Activated CD8-positive, alpha-beta T cell treated with anti-CD3 and anti-CD28 coated beads, Interleukin-2, amount 10 ng/mL, durations not matched to agents 7 days and 5 days (primary cell): ENCODE measurements around the gene EBF3. TPM values are rescaled to one million over a fixed set of nuclear protein-coding genes. Genes with fewer than 3 reads are reported as not detected.

ENCODE experiments used
- ATAC-seq: fragments of 150-1000 bp; cut with Tn5 transposase; one replicate; pipeline ENCODE4 v1.10.0; 2021; ENCODE audit warnings: moderate library complexity
- CTCF ChIA-PET: fragments of 350-600 bp; sonication (Branson Sonifier 250); formaldehyde crosslinking; loops from one replicate; lab custom pipeline; 2021; ENCODE audit warnings: antibody characterized with exemption; lab: Charles Lee
- POLR2A ChIA-PET: fragments of 350-600 bp; sonication (Branson Sonifier 250); formaldehyde crosslinking; loops from one replicate; lab custom pipeline; 2021; ENCODE audit warnings: antibody characterized with exemption; lab: Charles Lee
- DNase-seq: peaks from one replicate; pipeline ENCODE4 v3.0.0-alpha.2; 2020
- H3K27ac Mint-ChIP-seq: one replicate; pipeline ENCODE4 v1.8.0; 2021; ENCODE audit warnings: mild to moderate bottlenecking, mixed read lengths
- H3K27me3 Mint-ChIP-seq: one replicate; pipeline ENCODE4 v1.8.0; 2021; ENCODE audit warnings: low read depth, mixed read lengths
- H3K36me3 Mint-ChIP-seq: one replicate; pipeline ENCODE4 v1.8.0; 2021; ENCODE audit warnings: low read depth, mixed read lengths
- H3K4me1 Mint-ChIP-seq: one replicate; pipeline ENCODE4 v1.8.0; 2021; ENCODE audit warnings: low read depth, mixed read lengths
- H3K4me3 Mint-ChIP-seq: one replicate; pipeline ENCODE4 v1.8.0; 2021; ENCODE audit warnings: mild to moderate bottlenecking, mixed read lengths
- H3K9me3 Mint-ChIP-seq: one replicate; pipeline ENCODE4 v1.8.0; 2022; ENCODE audit warnings: mixed read lengths; ENCODE audit not compliant: insufficient read depth
- total RNA-seq, 2 experiments: library from RNA; stranded (reverse); gene quantifications; one replicate each; pipeline ENCODE4 v1.2.3, GENCODE V29; 2021

The EBF3 gene
- total RNA-seq, 2 experiments from 2014 or later = not detected

GRCh38 chr10:129894698-129895097 lies 69.4 kb downstream of the EBF3 start:
- H3K36me3 Mint-ChIP-seq = no peaks in the 10 kb centered on the region
- no peaks in the 10 kb centered on the region for H3K4me1 Mint-ChIP-seq
- H3K4me3 Mint-ChIP-seq = no peak overlapping the region
- POLR2A ChIA-PET = no interaction called here
- peaks cover 3% of the 10 kb centered on the region for H3K27me3 Mint-ChIP-seq
- no peak for ATAC-seq
- H3K9me3 Mint-ChIP-seq = no peaks in the 10 kb centered on the region
- CTCF ChIA-PET = interaction anchor here (1.2 kb wide), 1 partner anchor 233 kb away, joined by 3 read pairs; no protein-coding TSS in a partner anchor
- H3K27ac Mint-ChIP-seq = no peak overlapping the region
- no peak for DNase-seq

DNA sequence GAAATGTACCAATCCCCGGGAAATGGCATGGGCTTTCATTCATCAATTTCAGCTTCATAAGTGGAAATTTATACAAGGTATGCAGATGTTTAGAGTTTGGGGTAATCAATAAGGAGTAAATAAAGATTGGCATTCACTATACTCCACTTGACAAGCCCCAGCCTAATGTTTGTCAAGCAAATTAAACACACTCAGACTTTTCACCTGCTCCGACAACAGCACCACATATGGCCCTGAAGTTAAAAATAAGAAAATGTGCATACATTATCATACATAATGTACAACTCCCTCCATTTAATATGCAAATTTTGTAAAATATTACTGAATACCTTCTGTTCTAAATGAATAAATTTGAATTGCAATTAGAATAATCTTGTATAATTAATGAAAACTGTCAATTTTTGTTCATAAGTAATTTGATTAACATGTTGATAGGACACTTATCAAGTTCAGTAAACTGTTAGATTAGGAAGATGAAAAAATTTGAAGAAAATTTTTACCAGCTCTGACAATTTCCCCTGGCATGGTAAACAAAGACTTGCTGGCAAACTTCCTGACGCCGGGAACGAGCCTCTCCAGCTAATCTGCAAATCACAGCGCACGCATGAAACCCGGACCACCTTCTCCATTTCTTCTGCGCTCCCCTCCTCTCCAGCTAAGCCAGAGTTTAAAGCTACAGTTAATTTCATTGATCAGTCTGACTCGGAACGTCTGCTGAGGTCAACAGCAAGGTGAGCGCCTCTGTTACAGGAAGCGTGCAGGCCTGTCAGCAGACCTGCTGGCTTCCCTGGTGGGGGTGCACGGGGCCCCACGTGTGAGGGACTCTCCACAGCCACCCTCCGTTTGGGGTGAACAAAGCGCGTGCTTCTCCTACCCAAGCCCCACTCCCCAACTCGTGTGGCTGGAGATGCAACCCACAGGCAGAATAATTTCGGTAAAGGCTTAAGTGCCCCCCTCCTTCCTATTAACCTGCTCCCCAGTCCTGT lies 70.7 kb downstream of the EBF3 start:
- no peaks in the 10 kb centered on the region for H3K36me3 Mint-ChIP-seq
- ChIA-PET CTCF (no interaction called here), POLR2A (no interaction called here)
- ATAC-seq (no peak), DNase-seq (no peak)
- no peaks in the 10 kb centered on the region for H3K4me1 Mint-ChIP-seq
- H3K27me3 Mint-ChIP-seq = peaks cover 1% of the 10 kb centered on the region
- H3K27ac Mint-ChIP-seq = no peak overlapping the region
- no peaks in the 10 kb centered on the region for H3K9me3 Mint-ChIP-seq
- no peak overlapping the region for H3K4me3 Mint-ChIP-seq

DNA sequence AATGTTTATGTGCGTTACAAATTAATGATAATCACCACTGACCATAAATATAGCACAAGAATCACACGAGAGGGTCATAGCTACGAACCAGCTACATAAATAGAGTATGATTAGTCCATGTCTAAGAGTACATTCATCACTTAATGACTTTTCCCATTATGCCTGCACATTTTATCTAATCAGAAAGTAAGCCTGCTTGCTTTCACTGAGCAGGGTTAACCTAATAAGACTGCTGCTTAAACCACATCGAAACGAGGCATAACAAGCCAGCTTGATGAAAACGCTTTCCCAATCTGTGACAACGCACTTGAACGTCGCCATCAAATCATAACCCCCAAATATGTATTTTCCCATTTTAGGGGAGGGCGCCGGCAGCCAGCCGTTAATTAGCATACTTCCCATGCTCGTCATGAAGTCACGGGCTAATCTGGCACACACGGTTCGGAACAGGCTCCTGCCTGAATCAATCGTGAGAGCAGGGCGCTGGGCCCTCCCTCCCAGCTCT lies 71.5 kb downstream of the EBF3 start:
- no peak for DNase-seq
- H3K27me3 Mint-ChIP-seq = no peaks in the 10 kb centered on the region
- no peak for ATAC-seq
- ChIA-PET CTCF (no interaction called here), POLR2A (no interaction called here)
- no peaks in the 10 kb centered on the region for H3K9me3 Mint-ChIP-seq
- no peak overlapping the region for H3K27ac Mint-ChIP-seq
- H3K36me3 Mint-ChIP-seq = no peaks in the 10 kb centered on the region
- no peak overlapping the region for H3K4me3 Mint-ChIP-seq
- H3K4me1 Mint-ChIP-seq = no peaks in the 10 kb centered on the region

DNA sequence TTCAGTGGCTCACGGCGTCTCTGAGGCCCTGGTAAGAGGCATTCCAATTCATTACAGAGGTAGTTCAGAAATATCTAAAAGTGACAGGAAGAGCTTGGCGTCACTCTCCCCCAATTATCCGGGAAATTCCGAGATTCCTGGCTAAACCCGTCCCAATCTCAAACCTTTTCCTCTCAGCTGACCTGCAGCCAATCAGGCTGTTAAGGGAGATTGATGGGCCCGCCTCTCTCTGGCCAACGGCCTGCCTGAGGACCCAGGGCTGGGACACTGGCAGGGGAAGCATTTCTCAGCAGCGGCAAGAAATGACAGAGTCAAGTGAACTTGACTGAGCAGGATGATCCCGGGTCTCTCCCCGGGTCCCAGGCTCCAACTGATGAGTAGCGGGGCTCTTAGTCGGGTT lies 72.3 kb downstream of the EBF3 start:
- Mint-ChIP-seq H3K9me3 (no peaks in the 10 kb centered on the region), H3K4me3 (no peak overlapping the region), H3K36me3 (no peaks in the 10 kb centered on the region), H3K27ac (no peak overlapping the region), H3K27me3 (no peaks in the 10 kb centered on the region), H3K4me1 (no peaks in the 10 kb centered on the region)
- ATAC-seq = no peak
- ChIA-PET POLR2A (no interaction called here), CTCF (interaction anchor here (1.1 to 1.6 kb wide), 2 partner anchors 9 to 27 kb away, joined by 3 read pairs; no protein-coding TSS in a partner anchor)
- no peak for DNase-seq

- ChIA-PET CTCF (interaction anchor here (0.8 to 1.3 kb wide), 2 partner anchors 18 to 220 kb away, joined by 3 read pairs; partner anchors contain the start of gene C10orf143), POLR2A (no interaction called here)
- no peaks in the 10 kb centered on the region for H3K27me3 Mint-ChIP-seq
- H3K36me3 Mint-ChIP-seq = no peaks in the 10 kb centered on the region
- DNase-seq (no peak), ATAC-seq (no peak)
- H3K4me3 Mint-ChIP-seq = no peak overlapping the region
- H3K4me1 Mint-ChIP-seq = no peaks in the 10 kb centered on the region
- H3K9me3 Mint-ChIP-seq = no peaks in the 10 kb centered on the region
- H3K27ac Mint-ChIP-seq = no peak overlapping the region
These were observed 73.9 kb downstream of the EBF3 start for GRCh38 chr10:129890170-129890569.

DNA sequence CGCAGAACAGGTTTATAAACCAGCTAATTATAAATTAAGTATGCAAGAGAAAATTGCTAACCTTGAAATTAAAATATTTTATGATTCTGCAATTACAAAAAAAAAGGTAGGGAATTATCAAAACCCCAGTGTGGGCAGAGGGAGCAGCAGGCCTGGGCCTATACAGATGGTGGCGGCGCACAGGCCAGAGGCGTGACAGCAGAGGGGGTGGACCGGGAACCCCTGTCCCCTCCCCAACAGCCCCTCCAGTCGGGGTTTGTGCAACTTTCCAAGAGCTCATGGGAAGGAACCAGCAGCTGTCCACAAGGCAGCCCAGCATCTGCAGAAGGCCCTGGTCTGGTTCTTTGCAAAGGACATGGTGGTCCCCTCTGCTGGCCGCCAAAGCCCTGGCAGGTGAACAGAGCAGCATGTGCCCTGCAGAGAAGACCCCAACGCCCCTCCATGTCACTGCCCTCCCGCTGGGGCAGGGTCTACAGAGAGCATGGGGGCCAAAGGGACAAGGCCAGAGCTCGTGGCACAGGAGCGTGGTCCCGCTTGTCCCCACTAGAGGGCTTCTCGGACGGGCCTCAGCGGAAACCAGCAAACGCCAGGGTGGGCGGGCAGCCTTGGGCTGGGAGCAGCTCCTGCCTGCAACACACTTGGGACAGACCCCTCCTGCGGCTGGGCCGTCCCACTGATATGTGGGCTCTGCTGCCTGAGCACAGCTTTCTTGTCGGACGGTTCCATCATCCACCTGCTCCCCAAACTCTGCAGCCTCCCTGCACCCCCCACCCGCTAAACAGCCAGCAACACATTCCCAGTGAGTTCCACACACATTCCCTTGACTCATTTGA lies 75.1 kb downstream of the EBF3 start:
- H3K27ac Mint-ChIP-seq = no peak overlapping the region
- no peaks in the 10 kb centered on the region for H3K9me3 Mint-ChIP-seq
- DNase-seq (peak; percentile 51), ATAC-seq (peak; percentile 27)
- no peaks in the 10 kb centered on the region for H3K4me1 Mint-ChIP-seq
- no peaks in the 10 kb centered on the region for H3K27me3 Mint-ChIP-seq
- ChIA-PET CTCF (interaction anchor here (1.0 to 1.5 kb wide), 3 partner anchors 12 to 239 kb away, joined by 3 to 9 read pairs (median 8); no protein-coding TSS in a partner anchor), POLR2A (no interaction called here)
- H3K4me3 Mint-ChIP-seq = no peak overlapping the region
- no peaks in the 10 kb centered on the region for H3K36me3 Mint-ChIP-seq

- Mint-ChIP-seq H3K4me1 (no peaks in the 10 kb centered on the region), H3K4me3 (no peak overlapping the region), H3K27me3 (no peaks in the 10 kb centered on the region), H3K9me3 (no peaks in the 10 kb centered on the region), H3K36me3 (no peaks in the 10 kb centered on the region), H3K27ac (no peak overlapping the region)
- ChIA-PET CTCF (interaction anchor here (1.4 to 1.5 kb wide), 2 partner anchors 11 to 239 kb away, joined by 8 to 9 read pairs; no protein-coding TSS in a partner anchor), POLR2A (no interaction called here)
- ATAC-seq (no peak), DNase-seq (no peak)
These were observed 75.9 kb downstream of the EBF3 start for GRCh38 chr10:129887986-129888783.

GRCh38 chr10:129887381-129887905 lies 76.6 kb downstream of the EBF3 start:
- Mint-ChIP-seq H3K4me3 (no peak overlapping the region), H3K27ac (no peak overlapping the region), H3K27me3 (no peaks in the 10 kb centered on the region), H3K36me3 (no peaks in the 10 kb centered on the region), H3K9me3 (no peaks in the 10 kb centered on the region), H3K4me1 (no peaks in the 10 kb centered on the region)
- ChIA-PET CTCF (no interaction called here), POLR2A (no interaction called here)
- DNase-seq (no peak), ATAC-seq (no peak)

DNA sequence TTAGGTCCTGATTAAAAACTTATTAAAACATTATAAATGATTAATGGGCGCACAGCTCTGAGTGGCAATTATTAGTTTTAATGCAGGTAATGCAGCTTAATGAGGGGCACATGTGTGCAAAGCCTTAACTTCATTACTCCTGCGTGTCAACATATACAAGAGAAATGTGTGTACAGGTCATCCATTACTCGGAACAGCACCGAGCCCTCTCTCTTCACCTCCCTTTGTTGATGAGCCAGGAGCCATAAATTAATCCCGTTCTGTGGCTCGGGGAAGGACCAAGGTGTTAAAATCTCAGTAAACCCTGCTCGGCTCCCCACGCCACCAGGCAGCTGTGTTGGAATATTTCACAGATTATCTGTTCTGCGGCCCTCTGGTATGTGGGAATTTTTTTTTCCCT lies 77.8 kb downstream of the EBF3 start:
- Mint-ChIP-seq H3K4me1 (no peaks in the 10 kb centered on the region), H3K27me3 (no peaks in the 10 kb centered on the region), H3K36me3 (no peaks in the 10 kb centered on the region), H3K4me3 (no peak overlapping the region), H3K9me3 (no peaks in the 10 kb centered on the region), H3K27ac (no peak overlapping the region)
- ChIA-PET POLR2A (no interaction called here), CTCF (no interaction called here)
- no peak for ATAC-seq
- no peak for DNase-seq

DNA sequence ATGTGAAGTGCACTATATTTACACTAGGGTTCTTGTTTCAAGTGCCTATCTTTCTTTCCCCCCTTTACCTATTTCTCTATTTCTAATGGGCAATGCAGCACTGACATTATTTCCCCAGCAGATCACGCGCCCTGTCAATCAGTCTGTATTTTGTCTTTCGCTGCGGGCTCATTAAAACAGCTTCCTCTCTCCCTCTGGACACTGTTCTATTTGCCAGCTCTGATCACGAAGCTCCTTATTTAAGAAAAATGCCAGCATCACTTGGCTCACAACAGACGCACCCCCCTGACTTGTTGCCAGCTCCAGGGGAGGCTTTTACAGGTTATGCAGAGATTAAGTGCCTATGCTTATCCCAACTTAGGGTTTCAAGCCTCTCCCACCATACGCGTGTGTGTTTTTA lies 78.5 kb downstream of the EBF3 start:
- ChIA-PET POLR2A (no interaction called here), CTCF (no interaction called here)

More for the DNA sequence above, 78.5 kb downstream of the EBF3 start:
- no peak overlapping the region for H3K4me3 Mint-ChIP-seq
- ATAC-seq (no peak), DNase-seq (no peak)
- H3K27me3 Mint-ChIP-seq = no peaks in the 10 kb centered on the region
- no peaks in the 10 kb centered on the region for H3K9me3 Mint-ChIP-seq
- no peaks in the 10 kb centered on the region for H3K4me1 Mint-ChIP-seq
- no peaks in the 10 kb centered on the region for H3K36me3 Mint-ChIP-seq
- H3K27ac Mint-ChIP-seq = no peak overlapping the region
